BLaER1 treated with 17β-estradiol and CSF1 and Interleukin-3, amounts not matched to agents 10 nM and 100 nM (cell line): Measurements from ENCODE around the gene ROR2.

Experiments
- H3K27ac ChIP-seq, 11 experiments: shearing (Covaris generic); formaldehyde crosslinking; 2 replicates each; pipeline ENCODE4 v1.8.1; 2022
- H3K27me3 ChIP-seq, 11 experiments: shearing (Covaris generic); formaldehyde crosslinking; 2 replicates each; pipeline ENCODE4 v1.8.1; 2022
- H3K36me3 ChIP-seq, 11 experiments: shearing (Covaris generic); formaldehyde crosslinking; 2 replicates each; pipeline ENCODE4 v1.8.1; 2022
- H3K4me1 ChIP-seq, 10 experiments: shearing (Covaris generic); formaldehyde crosslinking; 2 replicates each; pipeline ENCODE4 v1.8.1; 2022
- H3K4me2 ChIP-seq, 11 experiments: shearing (Covaris generic); formaldehyde crosslinking; 2 replicates each; pipeline ENCODE4 v1.8.1; 2022
- H3K4me3 ChIP-seq, 10 experiments: shearing (Covaris generic); formaldehyde crosslinking; 2 replicates each; pipeline ENCODE4 v1.8.1; 2022
- H3K9ac ChIP-seq, 11 experiments: shearing (Covaris generic); formaldehyde crosslinking; 2 replicates each; pipeline ENCODE4 v1.8.1; 2022
- H3K9me3 ChIP-seq, 11 experiments: shearing (Covaris generic); formaldehyde crosslinking; replicated peaks in 1 of 11; 2 replicates each; pipeline ENCODE4 v1.8.1; 2022
- H4K20me1 ChIP-seq, 11 experiments: shearing (Covaris generic); formaldehyde crosslinking; 2 replicates each; pipeline ENCODE4 v1.8.1; 2022
- Cebpa-rat ChIP-seq, 11 experiments: shearing (Covaris generic); IDR thresholded peaks; 2 replicates each; pipeline ENCODE4 v1.8.1; 2022

ROR2 gene

DNA sequence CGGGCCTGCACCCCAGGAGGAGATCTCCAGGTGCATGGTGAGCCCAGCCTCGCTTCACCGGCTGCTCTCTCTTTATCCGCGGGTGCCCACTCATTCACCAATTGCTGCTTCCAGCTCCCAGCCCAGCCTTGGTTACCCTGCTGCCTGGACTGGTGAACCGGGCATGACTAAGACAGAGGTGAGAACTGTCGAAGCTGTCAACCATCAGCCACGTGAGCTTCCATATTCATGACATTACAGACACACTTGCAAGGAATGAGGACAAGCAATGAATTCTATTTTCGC lies 220.5 kb downstream of the ROR2 start:
- Histone ChIP-seq H3K9ac (no peak overlapping the region), H4K20me1 (no peaks in the 10 kb centered on the region), H3K27me3 (no peaks in the 10 kb centered on the region), H3K27ac (no peak overlapping the region), H3K9me3 (no peaks in the 10 kb centered on the region), H3K4me3 (no peak overlapping the region), H3K4me1 (no peaks in the 10 kb centered on the region), H3K36me3 (no peaks in the 10 kb centered on the region), H3K4me2 (no peak overlapping the region)
- TF ChIP-seq Cebpa-rat (IDR thresholded peaks at IDR 0.05) = no peak

DNA sequence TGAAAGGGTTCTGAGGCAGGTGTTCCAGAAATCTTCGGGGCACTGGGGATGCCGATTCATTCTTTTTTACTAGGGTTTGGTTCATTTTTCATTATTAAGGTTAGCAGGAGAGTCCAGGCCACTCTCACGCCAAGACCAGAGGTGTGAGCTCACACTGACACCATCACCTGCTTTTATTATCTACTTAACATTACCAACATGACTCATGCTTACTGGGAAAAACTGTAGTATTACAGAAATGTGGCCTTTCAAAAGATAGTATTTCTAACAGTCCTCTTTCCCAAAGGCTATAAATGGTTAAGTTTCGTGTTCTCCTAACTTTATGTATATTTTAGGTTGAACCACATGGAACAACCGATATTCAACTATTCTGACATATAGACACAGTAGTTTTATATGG lies 222.1 kb downstream of the ROR2 start:
- TF ChIP-seq Cebpa-rat (IDR thresholded peaks at IDR 0.05) = no peak
- no peak overlapping the region for H3K27ac ChIP-seq
- H4K20me1 ChIP-seq = no peaks in the 10 kb centered on the region
- H3K9ac ChIP-seq = no peak overlapping the region
- H3K9me3 ChIP-seq = no peaks in the 10 kb centered on the region
- no peaks in the 10 kb centered on the region for H3K27me3 ChIP-seq
- H3K4me3 ChIP-seq = no peak overlapping the region
- H3K36me3 ChIP-seq = no peaks in the 10 kb centered on the region
- no peaks in the 10 kb centered on the region for H3K4me1 ChIP-seq
- no peak overlapping the region for H3K4me2 ChIP-seq

DNA sequence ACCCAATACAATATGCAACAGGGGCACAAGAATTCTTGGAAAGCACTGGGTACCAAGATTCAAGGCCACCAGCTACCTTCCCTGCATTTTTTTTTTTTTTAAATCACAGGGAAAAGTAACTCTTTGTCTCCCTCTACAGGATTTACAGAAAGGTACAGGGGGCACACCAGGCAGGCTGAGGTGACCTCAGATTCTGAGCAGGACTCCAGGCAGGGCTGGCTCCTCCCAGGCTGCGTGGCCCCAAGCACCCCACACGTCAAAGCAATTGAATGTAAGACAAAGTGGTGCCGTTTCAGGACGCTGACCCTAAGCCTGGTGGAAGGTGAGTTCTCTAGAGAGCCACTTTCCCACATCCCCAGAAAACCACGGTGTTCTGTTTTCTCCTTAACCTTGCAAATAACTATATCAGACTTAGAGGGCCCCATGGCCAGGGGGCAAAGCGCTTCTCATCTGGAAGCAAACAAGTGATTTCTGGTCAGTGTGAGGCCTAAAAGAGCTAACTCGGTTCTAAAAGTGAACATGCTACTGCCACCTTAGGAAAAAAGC lies 222.6 kb downstream of the ROR2 start:
- H3K27me3 ChIP-seq = no peaks in the 10 kb centered on the region
- H3K36me3 ChIP-seq = no peaks in the 10 kb centered on the region
- no peak overlapping the region for H3K9ac ChIP-seq
- no peaks in the 10 kb centered on the region for H3K4me1 ChIP-seq
- TF ChIP-seq Cebpa-rat (IDR thresholded peaks at IDR 0.05) = no peak
- no peak overlapping the region for H3K27ac ChIP-seq
- H3K4me3 ChIP-seq = no peak overlapping the region
- no peaks in the 10 kb centered on the region for H3K9me3 ChIP-seq
- no peaks in the 10 kb centered on the region for H4K20me1 ChIP-seq
- H3K4me2 ChIP-seq = no peak overlapping the region

DNA sequence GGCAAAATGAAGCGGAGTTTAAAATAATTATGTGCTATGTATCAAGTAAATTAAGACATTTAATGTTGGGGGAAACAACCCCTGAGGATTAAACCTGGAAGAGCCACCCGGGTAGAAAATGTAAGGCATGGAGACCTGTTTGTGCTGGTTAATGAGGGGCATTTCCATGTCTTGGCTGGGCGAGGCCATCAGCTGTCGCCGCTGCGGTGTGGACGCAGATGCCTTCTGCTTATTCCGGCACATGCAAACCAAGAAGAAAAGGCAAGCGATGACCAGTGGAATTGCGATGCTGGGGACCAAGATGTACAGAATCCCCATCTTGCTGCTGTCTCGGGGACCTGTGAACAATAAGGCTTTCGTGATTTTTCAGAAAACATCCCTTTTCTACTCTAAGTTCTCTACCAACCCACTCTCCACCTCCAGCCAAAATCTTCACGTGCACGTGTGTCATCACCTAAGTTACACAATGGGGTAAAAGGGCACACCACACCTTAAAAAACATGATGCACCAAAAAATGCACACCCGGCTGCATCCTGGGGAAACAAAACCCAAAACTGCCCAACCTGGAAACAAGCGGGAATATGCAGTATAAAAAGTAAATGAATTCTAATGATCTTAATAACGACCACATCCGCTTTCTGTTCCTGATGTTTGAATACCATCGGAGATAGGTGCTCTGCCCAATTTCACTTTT lies 223.5 kb downstream of the ROR2 start:
- Histone ChIP-seq H3K9me3 (no peaks in the 10 kb centered on the region), H4K20me1 (no peaks in the 10 kb centered on the region)

DNA sequence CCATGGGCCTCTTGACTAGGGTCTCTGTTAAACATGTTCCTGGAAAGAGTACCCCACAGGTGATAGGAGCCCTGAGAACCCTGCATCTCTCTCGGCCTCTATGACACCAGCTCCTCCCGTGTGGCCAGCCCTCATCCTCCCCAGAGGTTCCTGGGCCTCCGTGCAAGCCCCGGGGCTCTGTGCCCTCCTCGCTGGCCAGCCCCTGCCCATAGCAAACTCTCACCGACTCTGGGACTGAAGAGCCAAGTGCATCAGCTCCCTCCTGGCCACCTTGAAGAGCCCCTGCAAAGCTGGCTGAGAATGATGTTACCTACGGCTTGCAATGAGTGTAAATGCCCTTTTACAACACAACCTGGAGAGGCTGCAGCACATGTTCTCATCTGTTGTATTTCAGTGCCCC lies 224.4 kb downstream of the ROR2 start:
- Histone ChIP-seq H3K9me3 (no peaks in the 10 kb centered on the region), H3K4me3 (no peak overlapping the region), H4K20me1 (no peaks in the 10 kb centered on the region), H3K4me1 (0 out of 20 replicates have a peak, but pooled peaks cover 0 to 3% (median 0%) of the 10 kb centered on the region in 10 experiments), H3K9ac (no peak overlapping the region), H3K27me3 (no peaks in the 10 kb centered on the region), H3K4me2 (no peak overlapping the region), H3K27ac (no peak overlapping the region), H3K36me3 (no peaks in the 10 kb centered on the region)
- TF ChIP-seq Cebpa-rat (IDR thresholded peaks at IDR 0.05) = no peak

More for the DNA sequence above, 223.5 kb downstream of the ROR2 start:
- Histone ChIP-seq H3K4me2 (no peak overlapping the region), H3K27me3 (no peaks in the 10 kb centered on the region), H3K9ac (no peak overlapping the region), H3K27ac (no peak overlapping the region), H3K4me1 (no peaks in the 10 kb centered on the region), H3K4me3 (no peak overlapping the region), H3K36me3 (no peaks in the 10 kb centered on the region)
- TF ChIP-seq Cebpa-rat (IDR thresholded peaks at IDR 0.05) = no peak

DNA sequence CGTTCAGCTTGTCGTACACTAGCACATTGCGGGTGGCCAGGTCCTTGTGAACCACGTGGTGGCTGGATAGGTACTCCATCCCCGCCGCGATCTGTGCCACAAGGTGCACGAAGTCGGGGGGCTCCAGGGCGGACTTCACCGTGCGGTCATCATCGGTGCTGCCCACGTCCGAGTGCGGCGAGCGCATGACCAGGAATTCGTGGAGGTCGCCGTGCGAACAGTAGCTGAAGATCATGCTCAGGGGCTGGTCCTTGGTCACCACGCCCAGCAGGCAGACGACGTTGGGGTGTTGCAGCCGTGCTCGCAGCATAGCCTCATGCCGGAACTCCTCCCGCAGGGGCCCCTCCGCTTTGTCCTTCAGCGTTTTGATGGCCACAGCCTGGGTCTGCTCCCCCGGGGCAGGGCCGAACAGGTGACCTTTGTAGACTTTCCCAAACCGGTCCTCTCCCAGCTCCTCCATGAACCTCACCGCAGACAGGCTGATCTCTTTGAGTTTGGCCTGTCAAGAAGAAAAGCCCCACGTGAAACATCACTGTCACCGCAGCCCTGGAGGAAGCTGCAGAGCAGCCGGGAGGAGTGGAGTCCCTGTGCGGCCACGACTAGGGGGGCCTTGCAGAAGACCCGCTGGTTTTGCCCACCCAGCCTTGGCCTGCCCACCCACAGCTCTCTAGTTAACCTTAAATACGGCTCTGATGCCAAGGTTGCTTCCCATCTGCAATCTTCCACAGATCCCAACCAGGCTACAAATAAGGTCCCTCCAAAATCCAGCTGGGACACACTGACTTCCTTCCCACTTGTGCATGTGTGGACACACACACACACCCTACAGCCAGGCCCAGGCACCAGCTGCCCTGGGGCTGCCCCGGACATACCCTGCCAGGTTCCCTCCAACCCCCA lies 225.2 kb downstream of the ROR2 start:
- Histone ChIP-seq H3K9ac (no peak overlapping the region), H3K27me3 (no peaks in the 10 kb centered on the region)
- TF ChIP-seq Cebpa-rat (IDR thresholded peaks at IDR 0.05) = no peak

DNA sequence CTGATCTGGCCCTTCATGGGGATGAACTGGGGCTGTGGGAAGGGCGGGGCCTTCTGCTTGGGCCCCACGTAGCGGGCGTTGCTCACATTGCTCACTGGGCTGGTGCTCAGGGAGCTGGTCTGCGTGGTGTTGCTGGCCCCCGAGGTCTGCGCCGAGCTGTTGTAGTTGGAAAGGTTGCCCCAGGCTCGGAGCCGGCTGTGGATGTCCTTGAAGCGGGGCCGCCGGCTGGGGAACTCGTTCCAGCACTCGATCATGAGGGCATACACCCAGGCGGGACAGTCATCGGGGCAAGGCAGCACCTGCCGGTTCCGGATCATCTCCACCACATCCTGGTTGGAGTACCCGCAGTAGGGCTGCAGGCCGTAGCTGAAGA lies 226.0 kb downstream of the ROR2 start:
- Histone ChIP-seq H3K27ac (no peak overlapping the region), H3K4me2 (no peak overlapping the region), H3K4me1 (0 out of 20 replicates have a peak, but pooled peaks cover 0 to 8% (median 0%) of the 10 kb centered on the region in 10 experiments), H4K20me1 (no peaks in the 10 kb centered on the region), H3K9me3 (no peaks in the 10 kb centered on the region), H3K4me3 (no peak overlapping the region), H3K36me3 (no peaks in the 10 kb centered on the region), H3K27me3 (no peaks in the 10 kb centered on the region), H3K9ac (no peak overlapping the region)
- TF ChIP-seq Cebpa-rat (IDR thresholded peaks at IDR 0.05) = no peak

More for the DNA sequence above, 225.2 kb downstream of the ROR2 start:
- 0 out of 20 replicates have a peak, but pooled peaks cover 0 to 8% (median 0%) of the 10 kb centered on the region in 10 experiments for H3K4me1 ChIP-seq
- no peaks in the 10 kb centered on the region for H4K20me1 ChIP-seq
- H3K4me2 ChIP-seq = no peak overlapping the region
- H3K27ac ChIP-seq = no peak overlapping the region
- no peaks in the 10 kb centered on the region for H3K9me3 ChIP-seq
- H3K36me3 ChIP-seq = no peaks in the 10 kb centered on the region
- H3K4me3 ChIP-seq = no peak overlapping the region

DNA sequence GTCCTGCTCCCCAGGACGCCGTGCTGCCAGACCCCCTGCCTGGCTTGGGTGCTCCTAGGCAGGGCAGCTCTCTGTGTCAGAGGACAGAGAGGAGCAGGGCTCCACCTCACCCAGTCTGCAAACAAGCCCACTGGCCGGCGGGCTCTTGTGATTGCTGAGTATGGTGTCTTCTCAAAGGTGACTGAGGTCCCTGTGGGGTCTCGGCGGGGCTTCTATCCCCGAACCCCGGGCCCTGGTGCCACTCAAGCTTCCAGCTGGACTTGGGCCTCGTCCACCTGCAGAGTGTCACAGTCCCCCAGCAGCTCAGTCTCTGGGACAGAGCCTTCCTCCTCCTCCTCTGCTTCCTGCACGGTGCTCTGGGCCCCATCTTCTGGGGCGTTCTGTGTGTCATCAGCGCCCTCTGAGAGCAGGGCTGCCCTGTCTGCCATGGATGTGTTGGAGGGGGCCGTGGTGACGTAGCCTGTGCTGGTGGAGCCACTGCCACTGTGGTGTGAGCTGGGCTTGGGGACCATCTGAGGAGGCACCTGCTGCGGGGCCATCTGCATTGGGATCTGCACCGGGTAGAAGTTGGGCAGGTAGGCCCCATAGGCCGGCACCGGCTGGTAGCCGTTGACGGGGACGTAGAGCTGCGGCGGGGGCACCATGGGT lies 226.5 kb downstream of the ROR2 start:
- no peaks in the 10 kb centered on the region for H3K36me3 ChIP-seq
- H3K27me3 ChIP-seq = no peaks in the 10 kb centered on the region
- no peaks in the 10 kb centered on the region for H4K20me1 ChIP-seq
- TF ChIP-seq Cebpa-rat (IDR thresholded peaks at IDR 0.05) = no peak
- H3K9ac ChIP-seq = no peak overlapping the region
- 0 out of 20 replicates have a peak, but pooled peaks cover 0 to 8% (median 0%) of the 10 kb centered on the region in 10 experiments for H3K4me1 ChIP-seq
- H3K9me3 ChIP-seq = no peaks in the 10 kb centered on the region
- H3K4me3 ChIP-seq = no peak overlapping the region
- no peak overlapping the region for H3K27ac ChIP-seq
- H3K4me2 ChIP-seq = no peak overlapping the region
